Activated T-cell treated with anti-CD3 and anti-CD28 coated beads for 48 hours (primary cell): Measurements from ENCODE around the gene RAD9A.

Experiments
- DNase-seq: peaks from one replicate; pipeline ENCODE4 v3.0.0-alpha.2; 2020; ENCODE audit warnings: low read depth

The RAD9A gene

GRCh38 chr11:67375320-67376055 lies 16.3 kb upstream of the RAD9A start:
- DNase-seq: no peak

DNA sequence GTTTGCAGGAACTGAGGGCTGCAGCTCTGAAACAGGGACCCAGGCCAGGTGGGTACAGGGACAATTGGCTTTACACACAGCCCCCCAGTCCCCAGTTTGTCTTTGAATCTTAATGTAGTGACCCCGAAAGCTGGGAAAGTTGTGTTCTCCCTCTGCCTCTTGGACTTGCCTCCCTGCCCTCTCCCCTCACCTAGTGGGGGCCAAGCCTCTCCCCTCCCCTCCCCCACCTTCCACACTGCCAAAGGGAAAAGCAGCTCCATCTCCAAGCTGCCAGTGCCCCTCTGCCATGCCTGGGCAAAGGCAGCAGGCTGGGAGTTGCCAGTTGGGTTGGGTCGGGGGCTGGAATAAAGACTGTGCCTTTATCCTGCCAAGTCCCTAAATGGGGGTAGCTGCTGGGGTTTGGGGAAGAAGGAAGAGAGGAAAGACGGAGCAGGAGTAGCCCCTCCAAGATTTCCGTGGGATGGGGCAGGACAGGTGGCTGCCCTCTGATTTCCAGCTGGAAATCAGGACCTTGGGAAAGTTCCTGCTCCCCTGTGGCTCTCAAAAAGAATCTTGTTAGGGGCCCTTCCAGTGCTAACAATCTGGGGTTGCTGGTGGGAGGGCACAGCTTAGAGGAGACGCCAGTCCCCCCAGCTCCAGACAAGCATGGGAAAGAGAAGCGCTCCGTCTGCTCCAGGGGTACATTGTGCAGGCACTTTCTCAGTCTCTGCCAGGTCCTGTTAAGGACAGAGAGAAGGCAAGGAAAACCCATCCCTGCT lies 15.5 kb upstream of the RAD9A start:
- no peak for DNase-seq

DNA sequence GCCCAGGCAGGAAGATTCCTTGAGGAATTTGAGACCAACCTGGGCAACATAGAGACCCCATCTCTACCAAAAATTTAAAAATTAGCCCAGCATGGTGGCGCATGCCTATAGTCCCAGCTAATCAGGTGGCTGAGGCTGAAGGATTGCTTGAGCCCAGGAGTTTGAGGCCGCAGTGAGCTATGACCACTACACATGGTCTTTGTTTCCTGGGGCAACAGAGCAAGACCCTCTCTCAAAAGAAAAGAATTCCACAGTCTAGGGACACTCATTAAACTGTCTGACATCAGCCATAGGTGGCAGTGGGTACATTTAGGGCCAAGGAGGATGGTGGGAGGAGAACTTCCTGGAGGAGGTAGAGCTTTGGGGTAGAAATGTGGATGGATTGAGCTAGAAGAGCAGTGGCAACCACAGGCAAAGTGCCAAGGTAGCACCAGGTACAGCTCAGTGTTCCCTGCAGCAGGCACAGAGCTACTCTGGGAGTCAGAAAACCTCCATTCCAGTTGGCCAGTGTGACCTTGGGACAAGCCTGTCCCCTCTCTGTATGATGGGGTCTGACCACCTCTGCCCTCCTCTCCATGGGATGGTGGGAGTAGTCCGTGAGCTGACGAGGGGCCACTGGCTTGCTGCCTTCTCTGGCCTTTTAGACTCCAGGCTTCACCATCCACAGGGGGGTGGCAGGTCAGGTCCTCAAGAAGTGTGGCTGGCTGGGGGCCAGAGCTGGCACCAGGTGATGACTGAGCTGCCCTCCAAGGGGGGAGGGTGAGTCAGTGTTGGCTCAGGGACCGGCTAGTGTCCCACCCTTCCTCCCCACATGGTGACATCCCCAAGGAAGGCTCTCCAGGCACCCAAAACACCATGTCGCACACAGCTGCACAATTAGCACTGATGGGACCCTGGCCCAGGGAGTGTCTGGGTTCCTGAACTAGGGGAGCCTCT lies 14.6 kb upstream of the RAD9A start:
- no peak for DNase-seq

- DNase-seq: no peak
These were observed 13.2 kb upstream of the RAD9A start for GRCh38 chr11:67378544-67378943.

DNA sequence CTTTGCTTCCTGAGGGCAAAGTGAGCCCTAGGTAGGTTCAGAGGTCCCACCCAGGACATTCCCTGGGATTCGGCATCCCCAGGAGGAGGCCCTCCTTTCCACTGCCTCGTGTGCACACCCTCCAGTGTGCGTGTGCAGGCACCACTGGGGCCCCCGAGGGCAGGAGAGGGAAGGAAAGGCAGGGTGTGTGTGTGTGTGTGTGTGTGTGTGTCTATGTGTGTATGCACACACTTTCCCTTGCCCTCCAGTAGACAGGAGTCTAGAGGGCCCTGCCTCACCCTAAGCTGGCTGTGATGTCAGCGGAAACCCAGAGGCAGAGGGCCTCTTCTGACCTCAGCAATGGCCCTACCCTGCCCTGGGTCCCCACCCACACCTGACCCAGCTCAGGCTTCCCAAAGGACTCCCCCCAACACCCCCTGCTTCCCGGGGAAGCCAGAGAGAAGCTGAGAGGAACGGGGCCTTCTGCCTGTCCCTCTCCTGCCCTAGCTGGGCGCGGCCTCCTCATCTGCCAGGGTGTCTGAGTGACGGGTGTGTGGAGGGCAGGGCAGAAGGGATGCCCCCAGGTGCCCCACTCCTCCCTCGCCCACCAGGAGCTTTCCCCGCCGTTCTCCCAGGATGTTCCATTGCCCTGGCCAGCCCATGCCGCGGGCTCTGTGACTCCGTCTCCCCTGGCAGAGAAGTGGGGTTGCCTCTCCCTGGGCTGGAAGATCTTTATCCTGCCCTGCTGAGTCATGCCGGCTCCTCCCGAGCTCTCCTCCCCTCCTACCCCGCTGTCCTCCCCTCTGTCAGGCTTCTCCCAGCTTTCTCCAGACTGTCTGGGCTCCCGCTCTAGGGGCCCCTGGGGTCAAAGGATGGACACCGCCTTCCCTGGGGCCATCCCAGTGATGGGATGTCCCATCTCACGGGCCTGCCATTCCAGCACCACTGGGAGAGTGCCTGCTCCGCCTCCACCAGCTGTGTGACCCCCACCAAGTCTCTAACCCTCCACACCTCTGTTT lies 12.4 kb upstream of the RAD9A start:
- no peak for DNase-seq

DNA sequence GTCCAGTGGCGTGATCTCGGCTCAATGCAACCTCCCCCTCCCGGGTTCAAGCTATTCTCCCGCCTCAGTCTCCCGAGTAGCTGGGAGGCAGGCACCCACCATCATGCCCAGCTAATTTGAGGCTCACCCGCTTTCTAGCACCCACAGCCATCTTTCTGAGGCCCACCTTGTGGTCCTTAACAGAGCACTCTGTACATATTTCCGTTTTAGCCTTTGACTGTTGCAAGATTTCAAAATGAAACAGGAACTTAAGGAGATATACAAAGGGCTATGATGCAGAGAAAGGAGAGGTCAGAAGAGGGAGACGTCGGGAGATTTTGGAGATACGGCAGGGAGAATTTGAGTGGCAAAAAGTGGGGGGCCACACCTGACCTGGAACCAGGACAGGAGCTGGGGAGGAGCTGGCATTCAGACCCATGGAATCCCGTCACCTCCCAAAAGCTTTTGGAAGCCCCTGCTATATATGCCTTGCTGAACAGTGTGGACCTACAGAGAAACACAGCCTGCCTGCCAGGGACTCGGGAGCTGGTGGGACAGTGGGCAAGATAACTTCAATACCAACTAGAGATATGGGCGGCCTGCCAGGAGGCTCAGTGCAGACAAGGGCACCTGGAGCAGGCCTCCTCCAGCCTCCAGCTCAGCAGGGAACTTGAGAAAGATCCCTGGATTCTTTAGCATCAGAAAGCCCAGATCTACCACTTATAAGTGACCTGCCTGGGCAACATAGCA lies 10.4 kb upstream of the RAD9A start:
- DNase-seq: no peak

GRCh38 chr11:67382276-67383136 lies 9.3 kb upstream of the RAD9A start:
- peak; percentile 78 for DNase-seq

DNA sequence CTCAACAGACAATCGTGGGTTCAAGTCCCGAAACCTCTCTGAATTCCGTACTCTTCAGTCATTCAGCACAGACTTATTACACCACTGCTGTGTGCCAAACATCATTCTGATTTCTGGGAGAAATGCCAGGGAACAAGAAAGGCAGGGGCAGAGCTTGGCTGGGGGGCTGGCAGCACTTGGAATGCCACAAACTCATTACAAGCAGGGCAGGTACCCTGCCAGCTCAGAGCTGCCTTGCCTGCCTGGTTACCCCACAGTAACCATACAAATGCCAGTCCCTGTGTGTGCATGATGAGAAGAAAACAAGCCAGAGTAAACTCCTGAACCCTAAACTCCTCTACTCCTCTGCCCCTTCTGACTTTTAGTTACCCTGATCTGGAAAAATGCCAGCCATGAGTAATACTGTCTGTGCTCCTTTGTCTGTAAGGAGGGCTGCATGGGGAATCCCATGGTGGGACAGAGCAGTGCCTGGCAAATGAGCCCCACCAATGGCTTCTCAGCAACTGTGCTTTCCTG lies 6.9 kb upstream of the RAD9A start:
- DNase-seq: no peak

GRCh38 chr11:67387069-67387468 lies 4.7 kb upstream of the RAD9A start:
- DNase-seq: no peak

DNA sequence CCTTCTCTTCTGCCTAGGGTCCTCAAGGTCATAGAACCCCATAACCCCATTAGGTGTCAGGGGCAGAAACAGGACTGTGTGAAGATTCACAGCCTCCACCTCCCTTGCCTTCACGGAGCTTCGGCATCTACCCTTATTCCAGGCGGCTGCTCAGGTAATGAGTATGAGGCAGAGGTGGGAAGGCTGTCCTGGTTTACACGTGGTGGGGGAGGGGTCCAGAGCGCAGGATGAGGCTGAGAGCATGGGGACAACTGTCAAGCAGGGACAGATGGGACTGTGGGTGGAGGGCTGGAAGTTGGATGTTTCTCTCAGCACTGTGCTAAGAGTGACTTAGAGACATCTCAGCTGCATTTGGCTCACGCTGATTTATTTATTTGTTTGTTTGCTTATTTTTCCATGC lies 4.3 kb upstream of the RAD9A start:
- no peak for DNase-seq

DNA sequence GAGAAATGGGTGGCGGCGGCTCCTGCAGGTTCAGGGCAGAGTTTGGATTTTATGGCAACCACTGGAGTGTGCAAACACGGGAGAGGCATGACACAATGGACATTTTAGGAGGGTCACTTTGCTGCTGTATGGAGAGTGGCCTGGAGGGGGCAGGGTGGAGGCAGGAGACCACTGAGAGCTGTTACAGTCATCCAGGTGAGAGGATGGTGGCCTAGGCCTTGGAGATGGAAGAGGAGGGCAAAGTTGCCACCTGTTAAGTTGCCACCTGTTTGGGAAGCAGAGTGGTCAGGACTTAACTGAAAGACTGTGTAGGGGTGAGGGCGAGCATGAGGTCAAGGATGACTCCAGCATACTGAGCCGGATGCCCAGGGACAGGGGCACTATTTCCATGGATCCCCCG lies 2.3 kb upstream of the RAD9A start:
- no peak for DNase-seq

DNA sequence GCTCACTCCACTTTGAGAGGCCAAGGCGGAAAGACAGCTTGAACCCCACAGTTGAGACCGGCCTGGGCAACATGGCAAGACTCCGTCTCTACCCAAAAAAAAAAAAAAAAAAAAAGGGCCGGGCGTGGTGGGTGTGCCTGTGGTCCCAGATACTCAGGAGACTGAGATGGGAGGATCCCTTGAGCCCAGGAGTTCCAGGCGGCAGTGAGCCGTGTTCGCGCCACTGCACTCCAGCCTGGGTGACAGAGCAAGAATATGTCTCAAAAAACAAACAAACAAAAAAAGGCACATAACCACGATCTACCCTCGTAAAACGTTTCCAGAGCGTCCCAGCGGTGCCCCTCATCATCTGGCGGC lies 861 bp upstream of the RAD9A start:
- DNase-seq: no peak

DNA sequence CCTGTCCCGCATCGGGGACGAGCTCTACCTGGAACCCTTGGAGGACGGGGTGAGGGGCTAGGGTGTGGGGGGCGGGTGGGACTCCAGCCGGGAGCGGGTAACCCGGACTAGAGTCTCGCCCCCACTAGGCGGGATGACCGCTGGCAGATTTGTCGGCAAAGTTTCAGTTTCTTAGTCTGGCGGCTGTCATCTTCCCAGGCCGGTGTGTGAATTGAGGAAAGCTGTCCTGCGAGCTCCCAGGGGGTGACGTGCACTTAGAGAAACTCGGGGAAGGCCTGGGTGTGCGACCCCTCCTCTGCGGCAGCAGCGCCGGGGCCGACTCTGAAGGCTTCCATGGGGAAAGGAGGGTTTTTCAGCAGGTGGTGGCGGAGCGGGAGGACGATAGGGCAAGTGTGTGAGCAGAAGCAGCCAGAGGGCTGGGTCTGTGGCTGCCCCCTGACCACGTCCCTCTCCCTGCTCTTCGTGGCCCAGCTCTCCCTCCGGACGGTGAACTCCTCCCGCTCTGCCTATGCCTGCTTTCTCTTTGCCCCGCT lies 463 bp downstream of the RAD9A start:
- DNase-seq: no peak

DNA sequence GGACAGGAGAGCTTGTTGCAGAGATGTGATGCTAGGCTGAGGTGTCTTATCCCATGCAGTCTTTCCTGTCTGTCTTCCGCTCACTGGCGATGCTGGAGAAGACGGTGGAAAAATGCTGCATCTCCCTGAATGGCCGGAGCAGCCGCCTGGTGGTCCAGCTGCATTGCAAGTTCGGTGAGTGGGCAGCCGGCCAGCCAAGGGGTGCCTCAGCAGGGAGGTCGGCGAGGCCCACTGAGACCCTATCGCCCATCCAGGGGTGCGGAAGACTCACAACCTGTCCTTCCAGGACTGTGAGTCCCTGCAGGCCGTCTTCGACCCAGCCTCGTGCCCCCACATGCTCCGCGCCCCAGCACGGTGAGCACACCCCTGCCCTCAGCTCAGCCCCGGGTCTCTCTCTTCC lies 1.7 kb downstream of the RAD9A start:
- DNase-seq: no peak

DNA sequence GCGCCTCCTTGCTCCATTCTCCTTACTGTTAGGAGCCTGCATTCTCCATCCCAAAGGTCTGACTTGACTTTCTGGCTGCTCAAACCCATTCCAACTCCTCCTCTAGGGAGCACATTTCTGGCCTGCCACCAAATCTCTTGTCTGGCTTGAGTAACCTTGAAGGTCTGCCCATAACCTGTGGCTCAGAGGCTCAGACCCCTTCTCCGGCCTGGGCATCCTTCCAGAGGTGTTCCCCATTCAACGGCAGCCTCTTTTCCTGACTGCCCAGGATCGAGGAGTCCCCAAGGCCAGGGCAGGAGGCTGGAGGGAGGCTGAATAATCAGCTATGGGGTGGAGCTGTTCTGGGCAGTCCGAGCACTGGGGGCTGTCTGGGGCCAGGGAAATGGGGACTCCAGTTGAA lies 2.2 kb downstream of the RAD9A start:
- DNase-seq: no peak

GRCh38 chr11:67395555-67396258 lies 3.9 kb downstream of the RAD9A start:
- DNase-seq: no peak

- DNase-seq: no peak
These were observed 4.4 kb downstream of the RAD9A start for GRCh38 chr11:67396259-67396581.

DNA sequence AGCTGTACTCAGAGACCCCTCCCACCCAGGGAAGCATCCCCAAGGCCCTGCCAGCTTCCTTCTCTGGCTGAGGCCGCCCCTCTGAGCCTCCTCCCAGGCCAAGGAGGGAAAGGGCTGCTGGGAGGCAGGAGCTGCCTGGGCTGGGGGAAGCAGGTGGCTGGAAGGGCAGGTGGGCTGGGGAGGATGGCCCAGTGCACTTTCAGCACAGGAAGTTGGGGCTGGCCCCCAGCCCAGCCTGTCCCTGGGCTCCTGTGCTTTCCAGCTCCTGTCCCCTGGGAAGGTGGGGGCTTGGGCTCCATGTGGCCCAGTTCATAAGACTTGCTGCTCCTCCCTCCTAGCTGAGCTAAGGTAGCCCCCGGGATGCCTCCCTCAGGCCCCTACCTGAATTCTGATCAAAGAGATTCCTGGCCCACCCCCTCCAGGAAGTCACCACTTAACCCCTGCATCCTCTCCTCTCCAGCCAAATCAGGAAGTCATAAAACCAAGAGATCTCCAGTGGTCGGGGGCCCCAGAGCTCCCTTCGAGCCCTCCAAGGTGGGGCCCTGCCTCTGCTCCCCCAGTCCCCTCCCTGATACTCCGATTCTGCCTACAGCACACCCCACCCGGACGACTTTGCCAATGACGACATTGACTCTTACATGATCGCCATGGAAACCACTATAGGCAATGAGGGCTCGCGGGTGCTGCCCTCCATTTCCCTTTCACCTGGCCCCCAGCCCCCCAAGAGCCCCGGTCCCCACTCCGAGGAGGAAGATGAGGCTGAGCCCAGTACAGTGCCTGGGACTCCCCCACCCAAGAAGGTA lies 5.0 kb downstream of the RAD9A start:
- no peak for DNase-seq
